GM19043 (cell line): ENCODE data around the gene NPC1.

Source experiments
- ATAC-seq: cut with Tn5 transposase; IDR thresholded peaks from one replicate; pipeline ENCODE4 v1.9.1; 2021; ENCODE audit warnings: low read depth; ENCODE audit not compliant: unreplicated experiment

Gene NPC1

DNA sequence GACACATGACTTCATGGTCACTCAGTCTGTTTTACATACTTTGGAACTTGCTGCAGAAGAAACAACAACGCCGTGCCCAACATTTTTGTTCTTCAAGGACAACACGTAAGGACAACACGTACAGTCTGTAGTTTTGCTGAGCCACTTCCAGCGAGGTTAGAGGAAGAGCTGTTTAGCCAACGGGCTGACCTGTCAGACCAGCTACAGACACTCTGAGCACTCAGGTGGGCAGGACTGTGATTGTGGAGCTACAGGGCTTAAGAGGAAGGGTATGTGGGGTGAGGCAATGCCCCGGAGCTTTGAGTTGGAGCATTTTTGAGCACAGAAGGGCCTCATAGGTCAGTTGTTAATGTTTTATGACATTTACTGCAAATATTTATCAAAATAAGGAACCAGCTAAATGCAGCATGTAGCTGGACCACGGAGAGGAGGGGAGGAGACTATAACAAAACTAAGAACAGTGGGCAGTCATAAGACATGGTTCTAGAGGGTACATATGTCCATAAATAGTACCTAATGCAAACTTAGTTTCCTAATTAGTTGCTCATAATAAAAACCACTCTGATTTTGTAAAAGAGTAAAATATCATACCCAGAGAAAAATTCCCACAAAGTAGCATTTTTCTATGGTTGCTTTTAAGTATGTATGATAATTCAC, 26.3 kb upstream of the NPC1 start:
- ATAC-seq = no peak

DNA sequence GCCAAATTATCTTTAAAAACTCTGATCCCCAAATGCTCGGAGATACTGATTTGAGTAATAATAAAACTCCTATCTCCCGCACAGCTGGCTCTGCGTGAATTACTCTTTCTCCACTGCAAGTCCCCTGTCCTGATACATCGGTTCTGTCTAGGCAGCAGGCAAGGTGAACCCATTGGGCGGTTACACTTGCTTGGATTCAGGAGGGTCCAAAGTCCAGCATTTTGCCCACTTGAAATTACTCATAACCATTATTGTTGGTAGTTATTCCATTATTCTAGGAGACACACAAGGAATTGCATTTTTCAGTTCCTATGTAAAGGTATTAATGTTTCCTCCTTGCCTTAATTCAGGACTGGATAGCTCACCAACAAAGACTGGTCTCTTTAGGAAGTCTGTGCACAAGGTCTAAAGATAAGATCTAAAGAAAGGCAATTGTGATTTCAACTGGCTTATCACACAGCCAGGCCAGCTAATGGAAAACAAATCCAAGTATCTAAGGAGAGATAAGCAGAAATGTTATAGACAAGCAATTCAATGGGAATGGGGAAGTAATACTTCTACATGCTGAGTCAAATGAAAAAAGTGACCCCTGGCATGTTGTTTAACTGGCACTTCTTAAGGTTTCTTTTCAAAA, 23.2 kb upstream of the NPC1 start:
- ATAC-seq = no peak

DNA sequence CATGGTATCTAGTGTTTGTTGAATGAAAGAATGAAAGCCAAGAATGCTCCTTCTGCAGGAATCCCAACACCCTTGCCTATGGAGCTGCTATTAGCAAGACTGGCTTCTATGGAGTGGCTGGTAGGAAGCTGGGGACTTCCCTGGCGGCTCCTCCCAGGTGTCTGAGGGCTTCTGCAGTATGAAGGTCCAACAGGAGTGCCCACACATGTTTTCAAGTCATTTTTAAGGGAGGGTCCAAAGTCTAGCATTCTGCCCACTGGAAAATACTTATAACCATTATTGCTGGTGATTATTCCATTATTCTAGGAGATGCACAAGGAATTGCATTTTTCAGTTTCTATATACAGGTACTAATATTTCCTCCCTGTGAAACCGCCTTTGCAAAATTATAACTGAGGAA, 21.9 kb upstream of the NPC1 start:
- ATAC-seq = no peak

DNA sequence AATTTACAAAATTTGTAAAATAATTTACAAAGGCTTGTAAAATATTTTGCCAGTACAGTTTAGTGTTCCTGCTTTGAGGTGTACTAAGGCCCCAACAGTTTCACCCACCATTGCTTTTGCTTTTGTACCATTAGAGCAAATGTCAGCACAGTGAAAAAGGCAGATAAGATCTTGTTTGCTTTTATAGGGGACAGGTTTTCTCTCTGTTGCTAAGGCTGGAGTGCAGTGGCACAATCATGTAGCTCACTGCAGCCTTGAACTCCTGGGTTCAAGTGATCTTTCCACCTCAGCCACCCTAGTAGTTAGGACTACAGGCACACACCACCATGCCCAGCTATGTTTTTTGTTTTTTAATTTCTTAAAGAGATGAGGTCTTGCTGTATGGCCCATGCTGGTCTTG, 19.6 kb upstream of the NPC1 start:
- no peak for ATAC-seq

DNA sequence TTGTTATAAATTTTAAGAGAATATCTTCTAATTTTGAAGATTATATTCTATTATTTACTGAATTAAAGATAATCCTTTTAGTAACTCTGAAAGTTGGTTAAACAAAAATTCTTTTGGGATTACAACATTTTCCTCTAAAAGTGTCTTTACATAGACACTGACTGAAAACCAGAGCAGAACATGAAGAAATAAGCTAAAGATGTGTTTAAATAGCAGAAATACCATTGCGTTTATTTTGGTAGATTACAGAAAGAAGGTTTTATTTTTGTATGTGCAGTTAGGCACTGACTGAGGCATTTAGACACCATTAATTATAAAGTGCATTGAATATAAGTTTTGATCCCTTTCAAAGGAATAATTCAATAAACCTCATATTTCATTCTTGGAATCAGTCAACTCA, 13.5 kb upstream of the NPC1 start:
- ATAC-seq = no peak

DNA sequence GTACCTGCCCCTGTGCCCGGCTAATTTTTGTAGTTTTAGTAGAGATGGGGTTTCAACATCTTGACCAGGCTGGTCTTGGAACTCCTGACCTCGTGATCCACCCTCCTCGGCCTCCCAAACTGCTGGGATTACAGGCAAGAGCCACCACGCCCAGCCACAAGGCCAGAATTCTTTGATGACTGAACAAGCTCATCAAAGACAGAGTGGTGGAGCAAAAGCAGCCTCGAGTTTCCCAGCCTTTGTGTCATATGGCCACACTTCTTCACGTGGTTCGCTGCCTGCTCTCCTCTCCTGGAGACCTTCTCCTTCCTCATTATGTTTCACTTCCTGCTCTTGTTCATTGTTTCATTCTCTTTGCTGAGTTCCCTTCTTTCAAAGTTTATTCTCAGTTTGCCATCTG, 9.9 kb upstream of the NPC1 start:
- no peak for ATAC-seq

DNA sequence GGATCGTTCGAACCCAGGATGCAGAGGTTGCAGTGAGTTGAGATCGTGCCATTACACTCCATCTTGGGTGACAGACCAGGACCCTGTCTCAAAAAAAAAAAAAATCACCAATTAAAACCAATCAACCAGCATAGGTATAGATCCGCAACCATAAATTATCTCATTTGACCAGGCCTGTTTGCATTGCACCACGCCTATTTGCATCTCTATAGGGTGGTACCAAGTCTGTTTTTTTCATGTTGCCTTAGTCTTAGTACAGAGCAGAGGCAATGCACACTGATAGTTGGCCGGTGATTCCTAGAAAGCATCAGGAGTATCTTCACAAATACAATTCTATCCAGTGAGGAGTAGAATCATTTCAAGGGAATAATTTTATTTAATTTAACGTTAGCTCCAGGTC, 9.3 kb upstream of the NPC1 start:
- ATAC-seq = no peak

DNA sequence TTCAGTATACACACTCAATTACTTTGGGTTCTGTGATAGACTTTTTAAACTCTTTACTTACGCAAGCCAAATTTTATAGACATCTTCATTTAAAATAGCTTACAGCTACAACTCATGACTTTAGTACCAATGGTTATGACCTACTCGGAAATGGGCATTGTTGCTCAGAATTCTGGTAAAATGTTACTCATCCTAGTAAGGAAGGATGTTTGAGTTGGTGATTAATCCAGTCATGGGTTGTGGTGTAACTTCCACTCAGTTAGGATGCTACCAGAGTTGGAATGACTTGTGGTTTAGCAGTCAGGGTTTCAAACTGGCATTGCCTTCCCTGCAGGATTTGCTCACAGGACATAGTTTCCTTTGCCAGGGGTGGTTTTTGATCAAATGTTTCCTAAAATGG, 7.4 kb upstream of the NPC1 start:
- ATAC-seq = no peak

DNA sequence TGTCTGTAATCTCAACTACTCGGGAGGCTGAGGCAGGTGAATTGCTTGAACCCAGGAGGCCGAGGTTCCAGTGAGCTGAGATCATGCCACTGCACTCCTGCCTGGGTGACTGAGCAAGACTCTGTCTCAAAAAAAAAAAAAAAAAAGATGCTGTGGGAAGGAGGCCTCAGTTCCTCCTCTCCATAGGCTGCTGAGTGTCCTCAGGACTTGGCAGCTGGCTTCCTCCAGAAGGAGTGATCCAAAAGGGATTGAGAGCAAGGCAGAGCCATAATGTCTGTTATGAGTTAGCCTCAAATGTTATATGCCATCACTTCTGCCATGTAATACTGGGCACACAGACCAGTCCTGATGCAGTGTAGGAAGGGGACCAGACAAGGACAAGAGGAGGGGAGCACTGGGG, 6.6 kb upstream of the NPC1 start:
- no peak for ATAC-seq

DNA sequence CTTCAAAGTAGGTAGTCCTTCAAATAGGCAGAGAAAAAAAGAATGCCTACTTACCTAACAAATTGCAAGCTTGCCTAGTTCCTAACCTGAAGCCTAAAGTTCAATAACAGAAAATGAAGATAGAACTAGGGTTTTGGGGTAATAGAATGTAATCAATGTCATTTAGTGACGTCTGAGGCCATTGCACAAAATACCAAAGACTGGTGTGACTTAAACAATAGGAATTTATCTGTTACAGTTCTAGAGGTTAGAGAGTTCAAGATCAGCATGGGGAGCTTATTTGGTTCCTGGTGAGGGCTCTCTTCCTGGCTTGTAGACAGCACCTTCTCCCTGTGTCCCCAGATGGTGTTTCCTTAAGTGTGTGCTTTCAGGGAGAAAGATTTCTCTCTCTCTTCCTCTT, 4.7 kb upstream of the NPC1 start:
- no peak for ATAC-seq

DNA sequence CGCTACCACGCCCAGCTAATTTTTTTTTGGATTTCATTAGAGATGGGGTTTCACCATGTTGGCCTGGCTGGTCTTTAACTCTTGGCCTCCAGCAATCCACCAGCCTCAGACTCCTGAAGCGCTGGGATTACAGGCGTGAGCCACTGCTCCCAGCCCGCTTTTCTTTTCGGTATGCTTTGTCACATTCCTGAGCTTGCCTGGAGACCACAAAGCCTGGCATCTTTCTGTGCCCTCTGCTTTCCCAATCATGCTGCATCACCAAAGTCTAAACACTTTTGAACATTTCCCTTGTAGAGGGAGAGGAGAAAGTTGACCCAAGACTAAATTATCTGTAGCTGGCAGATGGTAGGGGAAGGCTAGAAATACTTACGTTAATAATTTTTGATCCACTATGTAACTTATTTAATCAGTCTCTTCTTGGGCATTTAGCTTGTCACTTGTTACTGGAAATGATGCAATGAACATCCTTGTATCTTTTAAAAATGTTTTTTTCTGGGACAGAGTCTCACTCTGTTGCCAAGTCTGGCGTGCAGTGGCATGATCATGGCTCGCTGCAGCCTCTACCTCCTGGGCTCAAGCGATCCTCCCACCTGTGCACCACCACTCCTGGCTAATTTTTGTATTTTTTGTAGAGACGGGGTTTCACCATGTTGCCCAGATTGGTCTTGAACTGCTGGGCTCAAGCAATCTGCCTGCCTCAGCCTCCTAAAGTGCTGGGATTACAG, 2.7 kb upstream of the NPC1 start:
- no peak for ATAC-seq

DNA sequence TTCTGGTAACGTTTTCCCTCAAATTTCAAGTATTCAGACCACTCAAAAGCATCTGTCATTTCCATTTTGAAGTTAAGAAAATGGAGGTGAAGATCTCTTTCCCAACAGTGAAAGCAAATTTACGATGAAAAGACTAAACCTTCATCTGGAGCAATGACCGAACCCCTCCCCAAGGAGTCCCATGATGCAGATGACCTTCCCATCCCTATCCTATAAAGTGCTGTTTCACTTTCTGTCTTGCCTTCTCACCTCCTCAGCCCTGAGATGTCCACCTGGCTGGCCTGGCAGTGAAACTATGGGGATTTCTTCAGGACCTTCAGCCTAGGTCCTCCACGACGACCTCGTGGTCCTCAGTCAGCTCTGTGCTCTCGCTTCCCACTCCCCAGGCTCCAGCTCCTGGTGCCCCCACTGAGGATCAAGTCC, 925 bp upstream of the NPC1 start:
- no peak for ATAC-seq

DNA sequence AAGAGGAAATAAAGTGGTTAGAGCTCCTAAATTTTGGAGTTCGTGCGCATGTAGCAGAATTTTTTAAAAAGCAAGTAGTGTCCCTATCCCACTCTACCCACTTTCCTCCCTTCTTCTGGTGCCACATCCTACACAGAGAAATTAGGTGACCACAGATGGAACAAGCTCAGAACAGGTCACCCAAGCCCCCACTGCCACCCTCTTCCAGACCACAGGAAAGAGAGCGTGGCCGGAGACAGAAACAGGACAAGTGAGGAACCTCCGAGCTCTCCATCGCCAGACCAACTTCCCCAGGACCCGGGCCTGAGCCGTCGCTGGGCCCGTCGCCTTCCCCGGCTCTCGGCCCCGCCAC, 433 bp downstream of the NPC1 start:
- peak; percentile 12 for ATAC-seq

DNA sequence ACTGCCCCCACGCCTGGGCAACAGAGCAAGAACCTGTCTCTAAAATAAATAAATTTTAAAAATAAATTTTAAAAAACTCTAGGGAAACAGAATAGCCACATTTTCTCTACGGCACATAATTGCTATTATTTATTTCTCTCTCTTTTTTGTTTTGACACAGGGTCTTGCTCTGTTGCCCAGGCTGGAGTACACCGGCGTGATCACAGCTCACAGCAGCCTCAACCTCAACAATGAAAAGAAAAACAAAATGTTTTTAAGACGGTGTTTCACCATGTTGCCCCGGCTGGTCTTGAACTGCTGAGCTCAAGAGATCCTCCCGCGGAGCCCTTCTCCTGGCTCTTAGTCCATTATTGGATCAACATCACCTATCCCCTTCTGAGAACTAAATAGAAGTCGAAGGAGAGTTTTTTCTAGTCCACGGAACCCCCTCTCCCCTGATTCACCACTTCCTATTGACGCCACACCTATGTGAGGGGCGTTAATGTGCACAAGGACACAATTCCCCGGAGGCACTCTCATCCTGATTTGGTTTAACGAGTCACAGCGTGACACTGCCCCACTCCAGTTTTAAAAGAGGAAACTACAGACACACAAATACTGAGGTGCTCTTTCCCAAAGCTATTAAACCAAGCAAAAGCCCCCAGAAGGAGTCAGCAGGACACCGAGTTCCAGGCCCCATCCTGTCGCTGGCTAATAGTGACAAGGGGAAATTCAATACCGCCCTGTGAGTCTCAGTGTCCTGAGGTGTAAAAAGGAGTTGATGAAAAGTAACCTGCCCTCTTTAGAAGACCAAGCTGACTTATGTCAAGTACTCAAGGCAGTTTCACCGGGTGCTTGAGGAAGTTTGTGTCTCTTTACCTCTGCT, 1.1 kb downstream of the NPC1 start:
- no peak for ATAC-seq

DNA sequence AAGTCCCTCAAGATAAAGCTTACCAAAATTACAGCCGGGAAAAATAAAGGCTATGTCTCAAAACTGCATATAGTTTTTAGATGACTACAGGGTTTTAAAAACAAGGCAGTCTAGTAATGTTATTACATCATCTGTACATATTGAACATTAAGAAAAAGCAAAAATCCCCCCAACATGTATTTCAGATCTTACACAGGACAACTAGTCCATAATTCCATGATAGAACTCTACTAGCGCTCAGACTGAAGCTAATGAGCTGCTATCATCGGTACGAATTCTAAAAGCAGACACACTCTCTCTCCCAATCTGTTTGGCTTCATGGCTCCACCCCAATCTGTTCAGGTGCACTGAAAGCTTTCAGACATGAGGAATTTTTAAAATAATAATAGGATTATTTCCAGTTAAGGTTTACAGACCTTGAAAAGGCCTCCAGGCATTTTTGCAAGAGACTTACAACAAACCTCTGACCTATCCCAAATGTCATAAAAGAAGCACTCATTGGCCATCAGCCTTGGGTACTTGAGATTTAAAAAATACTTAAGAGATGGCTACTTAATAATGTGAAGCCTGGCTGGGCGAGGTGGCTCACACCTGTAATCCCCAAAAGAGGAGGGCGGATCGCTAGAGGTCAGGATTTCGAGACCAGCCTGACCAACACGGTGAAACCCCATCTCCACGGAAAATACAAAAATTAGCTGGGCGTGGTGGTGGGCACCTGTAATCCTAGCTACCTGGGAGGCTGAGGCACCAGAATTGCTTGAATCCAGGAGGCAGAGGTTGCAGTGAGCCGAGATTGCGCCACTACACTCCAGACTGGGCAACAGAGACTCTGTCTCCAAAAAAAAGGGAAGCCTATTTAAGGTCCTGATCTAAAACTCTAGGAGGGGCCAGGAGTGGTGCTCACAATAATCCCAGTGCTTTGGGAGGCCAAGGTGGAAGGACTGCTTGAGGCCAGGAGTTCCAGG, 2.0 kb downstream of the NPC1 start:
- no peak for ATAC-seq

DNA sequence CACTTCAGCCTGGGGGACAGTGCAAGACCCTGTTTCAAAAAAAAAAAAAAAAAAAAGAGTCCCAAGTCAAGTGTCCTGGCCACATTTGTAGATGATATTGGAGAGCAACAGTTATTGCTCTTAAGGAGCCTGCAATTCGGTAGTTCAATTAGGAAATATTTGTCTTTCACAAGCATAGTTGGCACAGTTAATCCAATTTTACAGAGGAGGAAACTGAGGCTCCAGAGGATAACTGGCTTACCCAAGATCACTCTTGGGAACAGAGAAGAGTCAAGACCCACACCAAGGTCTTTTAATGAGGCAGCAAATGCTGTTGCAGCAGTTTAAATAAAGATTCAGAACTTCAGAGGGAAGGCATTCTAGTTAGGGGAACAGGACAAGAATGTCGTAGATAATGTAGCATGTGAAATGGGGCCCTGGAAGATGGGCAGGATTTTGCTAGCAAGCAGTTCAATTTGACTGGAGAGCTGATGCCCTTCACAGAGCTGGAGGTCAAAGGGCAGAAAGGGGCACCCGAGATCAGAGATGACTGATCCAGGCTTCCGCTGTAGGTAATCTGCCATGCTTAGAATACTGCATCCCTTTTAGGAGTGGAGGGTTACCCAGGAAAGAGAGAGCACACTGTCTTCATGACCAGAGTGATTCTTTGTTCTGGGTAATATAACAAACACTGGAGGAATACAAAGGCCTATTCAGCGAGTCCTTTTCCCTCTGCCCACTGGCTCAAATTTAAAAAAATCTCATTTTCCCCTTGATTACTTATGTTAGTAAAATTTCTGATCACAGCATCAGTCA, 3.0 kb downstream of the NPC1 start:
- no peak for ATAC-seq

DNA sequence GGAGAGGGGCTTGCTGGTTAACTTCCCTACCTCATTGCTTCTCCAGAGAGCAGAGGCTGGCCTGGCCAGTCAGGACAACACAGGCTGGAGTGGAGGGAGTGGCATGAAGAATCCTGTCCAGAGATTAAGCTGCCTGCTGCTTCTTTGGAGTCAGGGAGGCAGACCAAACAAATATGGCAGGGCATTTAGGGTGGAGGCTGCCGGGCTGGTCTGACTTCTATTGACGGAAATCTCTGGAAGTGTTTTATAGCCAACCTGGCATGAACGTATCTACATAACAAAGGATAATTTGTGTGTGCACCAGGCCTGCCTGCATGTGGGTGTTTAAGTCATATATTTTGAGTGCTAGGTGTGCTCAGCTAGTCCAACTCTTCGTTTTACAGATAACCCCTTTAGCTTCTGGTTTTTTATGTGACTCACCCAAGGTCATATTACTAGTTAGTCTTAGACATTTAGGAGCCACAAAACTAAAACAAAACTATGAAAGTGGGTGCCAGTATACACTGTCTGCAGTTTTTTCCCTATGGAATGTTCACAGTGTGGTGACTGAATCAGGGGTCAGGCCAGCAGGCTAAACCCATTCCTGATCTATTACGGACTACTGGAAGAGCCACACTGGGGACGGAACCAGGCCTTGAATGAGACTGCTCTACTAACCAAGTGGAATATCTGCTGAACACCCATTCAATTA, 5.5 kb downstream of the NPC1 start:
- ATAC-seq = no peak

DNA sequence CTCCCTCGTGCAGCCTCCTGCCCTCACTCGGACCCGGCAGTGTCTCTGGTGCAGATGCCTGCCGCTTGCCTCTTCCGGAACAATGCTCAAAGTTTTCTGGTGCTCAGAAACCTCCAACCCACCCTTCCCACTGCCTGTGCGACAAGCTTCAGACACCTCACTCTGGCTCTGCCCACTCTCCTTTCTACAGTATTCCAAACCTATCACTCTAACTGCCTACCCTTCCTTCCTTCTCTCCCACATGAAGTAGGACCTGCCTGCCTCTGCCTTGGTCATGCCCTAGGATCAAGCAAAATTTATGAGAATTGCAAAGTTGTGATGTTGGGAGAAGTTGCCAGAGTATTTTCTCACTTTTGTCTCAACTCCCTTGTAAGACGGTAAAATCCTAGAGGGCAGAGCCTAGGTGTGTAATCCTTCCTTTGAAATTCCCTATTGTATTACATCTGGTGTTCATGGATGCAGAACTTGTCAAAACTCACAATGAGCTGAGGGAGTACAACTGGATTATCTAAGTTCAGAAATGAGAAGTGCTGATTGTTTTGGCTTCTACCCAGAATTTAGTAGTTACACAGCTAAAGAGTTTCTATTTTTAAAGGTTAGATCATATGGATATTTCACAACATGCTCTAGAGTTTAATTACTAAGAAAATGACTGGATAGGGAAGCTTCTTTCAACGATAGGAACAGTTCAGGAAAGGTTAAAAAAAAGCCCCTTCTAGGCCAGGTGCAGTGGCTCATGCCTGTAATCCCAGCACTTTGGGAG, 7.2 kb downstream of the NPC1 start:
- no peak for ATAC-seq
